ENCODE results near the gene VKORC1L1. TPM values are rescaled to one million over a fixed set of nuclear protein-coding genes. Genes with fewer than 3 reads are reported as not detected.

The VKORC1L1 gene
- total RNA-seq, 1 donor from 2014 or later = 32.5 TPM

- no peak for DNase-seq (ENCODE audit: low spot score)
- Mint-ChIP-seq H3K27ac (ENCODE audit: unreplicated experiment) (no peak overlapping the region), H3K36me3 (ENCODE audit: low read depth) (peaks cover 2% of the 10 kb centered on the region), H3K27me3 (ENCODE audit: low read depth) (no peaks in the 10 kb centered on the region), H3K4me3 (ENCODE audit: unreplicated experiment) (peak overlapping the region; percentile 73), H3K4me1 (ENCODE audit: low read depth) (peaks cover 11% of the 10 kb centered on the region), H3K9me3 (ENCODE audit: low read depth) (no peaks in the 10 kb centered on the region)
- TF ChIP-seq, protein P1, sequence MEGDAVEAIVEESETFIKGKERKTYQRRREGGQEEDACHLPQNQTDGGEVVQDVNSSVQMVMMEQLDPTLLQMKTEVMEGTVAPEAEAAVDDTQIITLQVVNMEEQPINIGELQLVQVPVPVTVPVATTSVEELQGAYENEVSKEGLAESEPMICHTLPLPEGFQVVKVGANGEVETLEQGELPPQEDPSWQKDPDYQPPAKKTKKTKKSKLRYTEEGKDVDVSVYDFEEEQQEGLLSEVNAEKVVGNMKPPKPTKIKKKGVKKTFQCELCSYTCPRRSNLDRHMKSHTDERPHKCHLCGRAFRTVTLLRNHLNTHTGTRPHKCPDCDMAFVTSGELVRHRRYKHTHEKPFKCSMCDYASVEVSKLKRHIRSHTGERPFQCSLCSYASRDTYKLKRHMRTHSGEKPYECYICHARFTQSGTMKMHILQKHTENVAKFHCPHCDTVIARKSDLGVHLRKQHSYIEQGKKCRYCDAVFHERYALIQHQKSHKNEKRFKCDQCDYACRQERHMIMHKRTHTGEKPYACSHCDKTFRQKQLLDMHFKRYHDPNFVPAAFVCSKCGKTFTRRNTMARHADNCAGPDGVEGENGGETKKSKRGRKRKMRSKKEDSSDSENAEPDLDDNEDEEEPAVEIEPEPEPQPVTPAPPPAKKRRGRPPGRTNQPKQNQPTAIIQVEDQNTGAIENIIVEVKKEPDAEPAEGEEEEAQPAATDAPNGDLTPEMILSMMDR (IDR thresholded peaks at IDR 0.05) = no peak
Measured at GRCh38 chr7:65979583-65980477, 107.0 kb downstream of the VKORC1L1 start.

GRCh38 chr7:65980478-65981250 lies 107.8 kb downstream of the VKORC1L1 start:
- H3K36me3 Mint-ChIP-seq (ENCODE audit: low read depth) = peaks cover 2% of the 10 kb centered on the region
- no peaks in the 10 kb centered on the region for H3K27me3 Mint-ChIP-seq (ENCODE audit: low read depth)
- H3K4me1 Mint-ChIP-seq (ENCODE audit: low read depth) = peaks cover 11% of the 10 kb centered on the region
- TF ChIP-seq, protein P1 (IDR thresholded peaks at IDR 0.05) = no peak
- DNase-seq (ENCODE audit: low spot score) = peak; percentile 59
- peak overlapping the region; percentile 73 for H3K4me3 Mint-ChIP-seq (ENCODE audit: unreplicated experiment)
- no peaks in the 10 kb centered on the region for H3K9me3 Mint-ChIP-seq (ENCODE audit: low read depth)
- peak overlapping the region; percentile 74 for H3K27ac Mint-ChIP-seq (ENCODE audit: unreplicated experiment)

- DNase-seq (ENCODE audit: low spot score) = peak; percentile 97
- Mint-ChIP-seq H3K4me1 (ENCODE audit: low read depth) (peaks cover 11% of the 10 kb centered on the region), H3K4me3 (ENCODE audit: unreplicated experiment) (peak within 1 kb of the TSS; percentile 73), H3K27ac (ENCODE audit: unreplicated experiment) (peak within 1 kb of the TSS; percentile 74), H3K9me3 (ENCODE audit: low read depth) (no peaks in the 10 kb centered on the region), H3K27me3 (ENCODE audit: low read depth) (no peaks in the 10 kb centered on the region), H3K36me3 (ENCODE audit: low read depth) (peaks cover 2% of the 10 kb centered on the region)
- TF ChIP-seq, protein P1 (IDR thresholded peaks at IDR 0.05) = no peak
Measured at GRCh38 chr7:65981965-65982792, 109.3 kb downstream of the VKORC1L1 start, which contains the start of gene GUSB. GUSB (minus strand) TSS chr7:65982213; CDS start chr7:65982183, 30 bp downstream.

DNA sequence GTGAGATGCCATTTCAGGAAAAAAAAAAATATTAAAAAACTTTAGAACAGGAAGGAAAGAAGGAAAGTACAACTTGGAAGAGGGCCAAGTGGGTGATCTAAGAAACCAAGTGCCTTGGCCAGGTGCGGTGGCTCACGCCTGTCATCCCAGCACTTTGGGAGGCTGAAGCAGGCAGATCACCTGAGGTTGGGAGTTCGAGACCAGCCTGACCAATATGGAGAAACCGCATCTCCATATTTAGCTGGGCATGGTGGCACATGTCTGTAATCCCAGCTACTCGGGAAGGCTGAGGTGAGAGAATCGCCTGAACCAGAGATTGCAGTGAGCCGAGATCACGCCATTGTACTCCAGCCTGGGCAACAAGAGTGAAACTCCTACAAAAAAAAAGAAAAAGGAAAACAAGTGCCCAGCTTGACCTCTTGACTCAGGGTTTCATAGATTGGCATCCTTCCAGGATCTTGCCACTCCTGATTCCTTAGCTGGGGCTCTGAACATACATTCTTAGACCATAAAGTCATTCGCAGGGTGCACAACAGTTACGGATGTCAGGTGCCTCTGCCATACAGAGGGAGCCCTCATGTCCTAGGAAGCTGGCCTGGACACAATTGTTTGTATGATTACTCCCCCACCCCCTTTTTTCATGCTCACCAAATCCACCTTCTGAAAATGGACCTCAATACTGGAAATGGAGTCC lies 111.2 kb downstream of the VKORC1L1 start:
- Mint-ChIP-seq H3K27me3 (ENCODE audit: low read depth) (no peaks in the 10 kb centered on the region), H3K36me3 (ENCODE audit: low read depth) (no peaks in the 10 kb centered on the region), H3K27ac (ENCODE audit: unreplicated experiment) (no peak overlapping the region), H3K4me1 (ENCODE audit: low read depth) (peaks cover 11% of the 10 kb centered on the region), H3K9me3 (ENCODE audit: low read depth) (no peaks in the 10 kb centered on the region), H3K4me3 (ENCODE audit: unreplicated experiment) (no peak overlapping the region)
- TF ChIP-seq, protein P1 (IDR thresholded peaks at IDR 0.05) = no peak
- no peak for DNase-seq (ENCODE audit: low spot score)

All from chondrocyte (in vitro differentiated cells).